ENCODE results near the gene CYB561D2. TPM values are rescaled to one million over a fixed set of nuclear protein-coding genes. Genes with fewer than 3 reads are reported as not detected.

The CYB561D2 gene
- total RNA-seq, 1 experiment from 2014 or later = 20.0 TPM

DNA sequence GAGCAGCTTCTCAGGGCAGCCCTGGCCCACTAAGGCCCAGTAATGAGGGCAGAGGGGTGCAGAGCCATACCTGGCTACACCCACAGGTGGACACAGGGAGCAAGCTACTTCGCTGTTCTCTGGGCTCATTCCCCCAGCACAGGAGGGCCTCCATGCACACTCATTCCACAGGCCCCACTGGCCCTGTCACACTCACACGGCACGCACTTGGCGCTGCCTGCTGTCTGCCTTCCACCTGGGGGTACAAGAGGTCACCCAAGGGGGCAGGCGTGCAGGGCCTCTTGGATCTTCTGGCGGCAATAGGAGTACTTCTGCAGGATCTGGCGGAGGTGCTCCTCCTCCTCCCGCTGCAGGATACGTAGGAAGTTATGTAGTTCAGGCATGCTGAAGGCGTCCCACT is 20.3 kb upstream of the CYB561D2 start:
- Histone ChIP-seq H3K36me3 (replicated peaks; ENCODE audit: control insufficient read depth, insufficient read depth, low read length) (peaks cover 27% of the 10 kb centered on the region), H3K4me3 (ENCODE audit: insufficient read depth, low read depth, low read length) (no peak overlapping the region), H3K27me3 (ENCODE audit: control insufficient read depth, insufficient read depth, low read length) (no peaks in the 10 kb centered on the region)
- DNase-seq = no peak

DNA sequence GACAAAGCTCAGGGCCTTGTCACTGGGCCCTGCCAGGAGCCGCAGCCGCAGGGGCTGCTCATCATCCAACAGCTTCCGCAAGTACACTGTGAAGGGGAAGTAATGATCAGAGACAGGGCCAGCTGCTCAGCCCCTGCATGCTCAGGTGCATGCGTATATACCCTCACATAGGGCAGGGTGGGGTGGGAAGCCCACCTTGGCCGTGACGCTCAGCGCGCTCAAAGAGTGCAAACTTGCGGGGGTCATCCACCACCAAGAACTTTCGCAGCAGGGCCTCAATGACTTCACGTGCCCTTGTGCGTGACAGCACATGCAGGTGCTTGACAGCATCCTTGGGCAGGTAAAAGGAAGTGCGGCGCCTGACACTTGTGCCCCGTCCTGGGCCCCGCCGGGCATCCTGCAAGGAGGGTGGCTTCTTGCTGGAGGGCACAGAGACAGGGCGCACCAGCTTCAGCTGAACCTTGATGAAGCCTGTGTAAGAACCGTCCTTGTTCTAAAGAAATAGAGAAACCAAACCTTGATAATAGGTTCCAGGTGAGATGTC is 19.2 kb upstream of the CYB561D2 start:
- peaks cover 25% of the 10 kb centered on the region for H3K36me3 ChIP-seq (replicated peaks; ENCODE audit: control insufficient read depth, insufficient read depth, low read length)
- H3K27me3 ChIP-seq (ENCODE audit: control insufficient read depth, insufficient read depth, low read length) = no peaks in the 10 kb centered on the region
- DNase-seq = no peak
- H3K4me3 ChIP-seq (ENCODE audit: insufficient read depth, low read depth, low read length) = no peak overlapping the region

DNA sequence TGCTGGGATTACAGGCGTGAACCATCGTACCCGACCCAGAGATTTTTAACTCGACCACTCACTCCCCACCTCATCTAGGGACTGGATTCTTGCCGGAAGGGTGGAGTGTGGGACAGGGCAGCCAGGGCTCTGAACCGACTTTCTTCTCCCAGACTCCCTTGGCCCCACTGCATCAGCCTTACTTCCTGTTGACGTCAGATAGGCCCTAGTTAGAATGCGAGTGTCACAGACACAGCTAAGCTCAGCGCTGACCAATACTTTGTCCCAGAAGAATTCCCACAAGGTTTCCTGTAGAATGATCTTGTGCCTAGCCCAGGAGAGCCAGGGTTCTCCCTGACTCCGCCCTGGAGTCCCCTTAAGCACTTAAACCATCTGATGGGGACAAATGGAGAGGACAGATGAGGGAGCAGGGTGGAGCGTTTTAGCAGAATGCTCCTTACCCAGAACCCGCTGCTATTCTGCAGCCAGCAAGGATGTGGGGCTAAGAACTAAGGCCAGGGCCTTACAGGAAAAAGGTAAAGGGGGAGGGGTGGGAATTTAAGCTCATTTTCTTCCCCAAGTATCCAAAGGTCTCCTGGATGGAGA is 16.8 kb upstream of the CYB561D2 start:
- Histone ChIP-seq H3K36me3 (replicated peaks; ENCODE audit: control insufficient read depth, insufficient read depth, low read length) (peaks cover 25% of the 10 kb centered on the region), H3K4me3 (ENCODE audit: insufficient read depth, low read depth, low read length) (no peak overlapping the region), H3K27me3 (ENCODE audit: control insufficient read depth, insufficient read depth, low read length) (peaks cover 3% of the 10 kb centered on the region; the same call in 1 of the 2 replicates)
- DNase-seq = no peak

DNA sequence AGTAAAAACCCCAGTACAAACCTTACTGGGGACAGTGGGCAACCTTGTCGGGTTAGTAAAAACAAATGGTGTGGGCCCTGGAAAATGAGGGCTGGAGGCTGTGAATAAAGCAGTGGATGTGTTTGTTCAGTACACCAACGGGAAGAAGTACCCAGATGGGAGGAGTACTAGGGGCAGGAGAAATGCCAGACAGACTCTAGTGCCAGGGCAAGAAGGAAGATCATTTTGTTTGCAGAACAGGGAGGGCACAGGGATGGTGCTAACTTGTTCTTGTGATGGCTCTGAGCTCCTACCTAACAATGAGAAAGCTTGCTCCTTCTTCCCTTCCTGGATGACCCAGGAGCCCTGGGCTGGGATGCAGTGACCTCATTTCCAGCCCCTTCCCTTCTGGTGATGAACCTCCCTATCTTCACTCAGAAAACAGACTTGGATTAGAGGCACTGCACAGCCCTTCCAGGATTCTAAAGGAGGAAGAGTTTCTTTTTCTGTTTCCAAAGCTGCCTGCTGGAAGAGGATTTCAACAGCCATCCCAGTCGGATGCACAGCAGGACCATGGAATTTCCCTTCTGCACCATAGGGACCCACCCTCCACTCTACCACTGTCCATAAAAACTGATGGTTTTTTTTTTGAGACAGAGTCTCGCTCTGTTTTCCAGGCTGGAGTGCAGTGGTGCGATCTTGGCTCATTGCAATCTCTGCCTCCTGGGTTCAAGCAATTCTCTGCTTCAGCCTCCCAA is 16.2 kb upstream of the CYB561D2 start:
- Histone ChIP-seq H3K27me3 (ENCODE audit: control insufficient read depth, insufficient read depth, low read length) (peaks cover 5% of the 10 kb centered on the region), H3K4me3 (ENCODE audit: insufficient read depth, low read depth, low read length) (no peak overlapping the region), H3K36me3 (replicated peaks; ENCODE audit: control insufficient read depth, insufficient read depth, low read length) (peaks cover 25% of the 10 kb centered on the region)
- no peak for DNase-seq

DNA sequence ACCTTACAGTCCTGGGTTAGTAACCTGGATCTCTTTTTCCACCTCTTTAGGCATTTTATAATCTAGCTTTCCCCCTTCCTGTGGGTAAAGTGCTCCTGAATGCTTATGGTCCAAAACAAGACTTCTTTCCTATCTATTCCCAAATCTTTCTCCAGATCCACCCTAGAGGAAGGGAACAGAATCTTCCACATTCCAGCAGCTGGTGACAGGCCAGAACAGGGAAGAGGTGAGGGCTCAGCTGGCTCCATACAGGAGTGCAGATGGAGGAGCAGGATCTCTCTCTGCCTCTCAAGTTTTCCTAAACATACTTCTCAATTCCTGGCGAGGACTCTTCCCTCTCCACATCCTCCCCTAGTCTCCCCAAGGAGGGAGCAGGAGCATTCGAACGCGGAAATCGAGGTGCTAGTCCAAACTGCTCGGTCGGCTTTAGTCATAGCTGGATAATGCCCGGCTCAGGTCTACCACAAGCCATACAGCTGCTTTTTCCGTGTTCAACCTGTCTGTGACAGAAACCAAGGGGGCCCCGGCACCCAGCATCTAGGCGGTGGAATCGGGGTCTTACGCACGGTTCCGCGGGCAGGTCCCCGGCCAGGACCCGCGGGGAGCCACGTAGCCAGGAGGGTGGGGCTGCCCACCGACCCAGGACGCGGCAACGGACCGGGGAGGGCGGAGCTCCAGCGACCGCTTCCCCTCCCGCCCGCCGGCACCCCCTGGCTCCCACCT is 14.0 kb upstream of the CYB561D2 start:
- Histone ChIP-seq H3K4me3 (ENCODE audit: insufficient read depth, low read depth, low read length) (peak overlapping the region; percentile 98), H3K27me3 (ENCODE audit: control insufficient read depth, insufficient read depth, low read length) (peaks cover 26% of the 10 kb centered on the region), H3K36me3 (replicated peaks; ENCODE audit: control insufficient read depth, insufficient read depth, low read length) (peaks cover 9% of the 10 kb centered on the region)
- peak; percentile 93 for DNase-seq

DNA sequence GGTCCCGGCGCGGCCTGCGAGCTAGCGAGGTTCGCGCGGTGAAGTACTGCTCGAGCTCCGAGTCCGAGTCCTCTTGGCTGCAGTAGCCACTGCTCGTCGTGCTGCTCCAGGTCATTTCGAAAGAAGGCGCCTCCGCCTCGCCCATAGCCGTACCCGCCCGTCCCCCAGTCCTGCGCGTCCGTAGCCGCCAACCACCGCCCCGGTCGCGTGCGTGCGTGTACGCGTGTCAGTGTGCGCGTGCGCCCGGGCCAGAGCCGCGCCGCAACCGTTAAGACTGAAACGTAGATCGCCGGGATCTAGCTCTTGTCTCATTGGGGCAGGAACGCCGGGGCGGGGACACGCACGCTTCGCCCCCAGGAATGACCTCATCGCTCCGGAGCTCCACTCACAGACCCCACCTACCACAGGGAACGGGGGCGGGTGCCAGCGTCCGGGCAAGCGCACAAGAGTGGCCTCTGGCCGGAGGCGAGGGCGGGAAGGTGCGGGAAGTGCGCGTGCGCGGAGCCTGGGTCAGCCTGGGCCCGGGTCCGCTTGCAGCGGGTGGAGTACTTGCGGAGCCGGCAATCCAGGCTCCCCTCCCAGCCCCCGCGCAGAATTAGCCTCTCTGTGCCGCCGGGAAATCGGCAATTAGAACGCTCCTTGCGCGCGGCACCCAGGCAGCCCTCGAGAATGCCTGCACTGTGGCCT is 13.3 kb upstream of the CYB561D2 start:
- peaks cover 29% of the 10 kb centered on the region for H3K27me3 ChIP-seq (ENCODE audit: control insufficient read depth, insufficient read depth, low read length)
- peaks cover 4% of the 10 kb centered on the region for H3K36me3 ChIP-seq (replicated peaks; ENCODE audit: control insufficient read depth, insufficient read depth, low read length)
- peak overlapping the region; percentile 98 for H3K4me3 ChIP-seq (ENCODE audit: insufficient read depth, low read depth, low read length)
- DNase-seq = peak; percentile 100

DNA sequence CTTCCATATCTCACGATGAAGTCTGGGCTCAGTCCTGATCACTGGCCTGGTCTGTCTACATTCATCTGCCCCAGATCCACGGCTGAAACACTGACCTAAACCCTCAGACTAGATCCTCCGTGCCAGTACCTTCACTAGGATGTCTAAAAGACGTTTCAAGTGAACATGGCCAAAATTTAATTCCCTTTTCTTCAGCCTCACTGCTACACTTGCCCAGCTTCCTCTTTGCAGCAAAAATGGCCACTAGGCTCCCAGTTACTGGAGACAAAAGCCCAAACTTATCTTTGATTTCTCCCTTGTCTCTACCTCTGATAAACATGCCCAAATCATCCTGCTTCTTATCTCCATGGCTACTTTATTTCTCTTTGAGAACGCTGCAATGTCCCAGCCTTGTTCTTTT is 11.7 kb upstream of the CYB561D2 start:
- no peak overlapping the region for H3K4me3 ChIP-seq (ENCODE audit: insufficient read depth, low read depth, low read length)
- peaks cover 38% of the 10 kb centered on the region for H3K27me3 ChIP-seq (ENCODE audit: control insufficient read depth, insufficient read depth, low read length)
- peaks cover 4% of the 10 kb centered on the region for H3K36me3 ChIP-seq (replicated peaks; ENCODE audit: control insufficient read depth, insufficient read depth, low read length)
- no peak for DNase-seq

DNA sequence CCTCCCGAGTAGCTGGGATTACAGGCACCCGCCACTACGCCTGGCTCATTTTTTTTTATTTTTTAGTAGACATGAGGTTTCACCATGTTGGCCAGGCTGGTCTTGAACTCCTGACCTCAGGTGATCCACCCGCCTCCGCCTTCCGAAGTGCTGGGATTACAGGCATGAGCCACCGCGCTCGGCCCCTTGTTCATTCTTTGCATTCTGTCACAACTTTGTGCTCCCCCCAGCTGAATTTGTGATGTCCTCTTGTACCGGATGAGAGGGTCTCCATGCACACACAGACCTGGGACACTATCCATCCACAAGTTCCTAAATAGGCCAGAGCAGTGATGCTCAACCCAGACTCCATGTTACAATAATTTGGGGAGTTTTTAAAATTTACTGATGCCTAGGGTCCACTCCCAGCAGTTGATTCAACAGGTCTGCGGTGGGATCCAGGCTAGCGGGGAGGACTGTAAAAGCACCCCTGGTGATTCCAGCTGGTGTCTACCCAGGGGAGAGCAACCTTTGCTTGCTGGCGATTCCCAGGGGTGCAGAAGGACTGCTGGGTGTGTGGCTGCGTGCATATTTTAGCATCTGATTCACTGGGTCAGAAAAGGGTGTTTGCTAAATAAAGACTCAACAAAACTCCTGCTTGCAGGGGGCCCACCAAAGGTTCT is 11.0 kb upstream of the CYB561D2 start:
- DNase-seq = no peak
- Histone ChIP-seq H3K27me3 (ENCODE audit: control insufficient read depth, insufficient read depth, low read length) (peaks cover 39% of the 10 kb centered on the region), H3K4me3 (ENCODE audit: insufficient read depth, low read depth, low read length) (no peak overlapping the region), H3K36me3 (replicated peaks; ENCODE audit: control insufficient read depth, insufficient read depth, low read length) (no peaks in the 10 kb centered on the region; the same call in 1 of the 2 replicates)

DNA sequence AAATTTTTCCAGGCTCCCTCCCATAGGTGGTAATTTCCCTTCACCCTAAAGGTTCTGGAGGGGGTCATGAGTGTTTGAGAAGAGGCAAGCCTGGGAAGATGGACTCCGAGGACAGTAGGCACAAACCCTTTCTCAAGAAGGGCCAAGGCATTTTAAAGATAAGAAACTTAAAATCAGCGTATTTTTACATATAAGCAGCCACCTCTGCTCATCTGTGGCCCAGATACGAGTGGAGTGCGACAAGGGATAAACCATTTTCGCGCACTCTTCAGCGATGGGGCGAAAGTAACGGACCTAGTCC is 10.6 kb upstream of the CYB561D2 start:
- H3K4me3 ChIP-seq (ENCODE audit: insufficient read depth, low read depth, low read length) = peak overlapping the region; percentile 58
- H3K36me3 ChIP-seq (replicated peaks; ENCODE audit: control insufficient read depth, insufficient read depth, low read length) = no peaks in the 10 kb centered on the region
- H3K27me3 ChIP-seq (ENCODE audit: control insufficient read depth, insufficient read depth, low read length) = peaks cover 43% of the 10 kb centered on the region
- DNase-seq = no peak

DNA sequence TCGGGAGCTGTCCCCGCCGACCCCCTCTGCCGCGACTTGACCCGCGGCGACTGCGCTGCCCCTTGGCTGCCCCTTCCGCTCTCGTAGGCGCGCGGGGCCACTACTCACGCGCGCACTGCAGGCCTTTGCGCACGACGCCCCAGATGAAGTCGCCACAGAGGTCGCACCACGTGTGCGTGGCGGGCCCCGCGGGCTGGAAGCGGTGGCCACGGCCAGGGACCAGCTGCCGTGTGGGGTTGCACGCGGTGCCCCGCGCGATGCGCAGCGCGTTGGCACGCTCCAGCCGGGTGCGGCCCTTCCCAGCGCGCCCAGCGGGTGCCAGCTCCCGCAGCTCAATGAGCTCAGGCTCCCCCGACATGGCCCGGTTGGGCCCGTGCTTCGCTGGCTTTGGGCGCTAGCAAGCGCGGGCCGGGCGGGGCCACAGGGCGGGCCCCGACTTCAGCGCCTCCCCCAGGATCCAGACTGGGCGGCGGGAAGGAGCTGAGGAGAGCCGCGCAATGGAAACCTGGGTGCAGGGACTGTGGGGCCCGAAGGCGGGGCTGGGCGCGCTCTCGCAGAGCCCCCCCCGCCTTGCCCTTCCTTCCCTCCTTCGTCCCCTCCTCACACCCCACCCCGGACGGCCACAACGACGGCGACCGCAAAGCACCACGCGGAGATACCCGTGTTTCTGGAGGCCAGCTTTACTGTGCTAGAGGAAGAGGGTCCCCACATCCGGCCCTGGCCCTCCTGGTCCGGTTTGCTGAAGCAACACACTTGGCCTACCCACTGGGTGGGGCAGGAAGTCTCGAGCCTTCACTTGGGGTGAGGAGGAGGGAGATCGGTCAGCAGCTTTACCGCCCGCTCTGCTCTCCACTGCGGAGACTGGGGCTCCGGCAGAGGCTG is 10.0 kb upstream of the CYB561D2 start, which contains the start of gene RASSF1:
Gene RASSF1 (minus strand): TSS at position 389 of the 882 bp plus-strand sequence. CDS start 31 bp downstream, at position 358.
- H3K4me3 ChIP-seq (ENCODE audit: insufficient read depth, low read depth, low read length) = peak within 1 kb of the TSS; percentile 58
- H3K27me3 ChIP-seq (ENCODE audit: control insufficient read depth, insufficient read depth, low read length) = peaks cover 47% of the 10 kb centered on the region
- no peaks in the 10 kb centered on the region for H3K36me3 ChIP-seq (replicated peaks; ENCODE audit: control insufficient read depth, insufficient read depth, low read length)
- DNase-seq = peak; percentile 91

DNA sequence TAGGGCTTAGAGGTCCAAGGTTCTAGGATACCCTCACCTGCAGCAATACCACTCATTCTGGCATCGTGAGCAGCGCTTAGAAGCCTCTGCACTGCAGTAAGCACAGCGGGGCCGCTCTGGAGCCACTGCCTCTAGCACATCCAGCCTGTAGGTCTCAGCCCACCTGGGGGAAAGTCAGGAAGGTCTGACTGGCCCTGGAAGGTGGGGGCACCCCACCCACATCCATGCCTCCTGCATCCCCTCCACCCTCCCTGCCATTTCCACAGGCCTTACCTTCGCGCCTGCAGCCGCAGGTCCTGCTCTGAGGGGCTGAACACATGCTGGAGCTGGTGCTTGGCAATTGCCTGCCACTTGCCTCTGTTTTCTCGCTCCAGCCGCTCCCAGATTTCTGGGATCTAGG is 9.1 kb upstream of the CYB561D2 start:
- H3K36me3 ChIP-seq (replicated peaks; ENCODE audit: control insufficient read depth, insufficient read depth, low read length) = no peaks in the 10 kb centered on the region
- H3K27me3 ChIP-seq (ENCODE audit: control insufficient read depth, insufficient read depth, low read length) = peaks cover 53% of the 10 kb centered on the region
- H3K4me3 ChIP-seq (ENCODE audit: insufficient read depth, low read depth, low read length) = no peak overlapping the region
- peak; percentile 56 for DNase-seq

DNA sequence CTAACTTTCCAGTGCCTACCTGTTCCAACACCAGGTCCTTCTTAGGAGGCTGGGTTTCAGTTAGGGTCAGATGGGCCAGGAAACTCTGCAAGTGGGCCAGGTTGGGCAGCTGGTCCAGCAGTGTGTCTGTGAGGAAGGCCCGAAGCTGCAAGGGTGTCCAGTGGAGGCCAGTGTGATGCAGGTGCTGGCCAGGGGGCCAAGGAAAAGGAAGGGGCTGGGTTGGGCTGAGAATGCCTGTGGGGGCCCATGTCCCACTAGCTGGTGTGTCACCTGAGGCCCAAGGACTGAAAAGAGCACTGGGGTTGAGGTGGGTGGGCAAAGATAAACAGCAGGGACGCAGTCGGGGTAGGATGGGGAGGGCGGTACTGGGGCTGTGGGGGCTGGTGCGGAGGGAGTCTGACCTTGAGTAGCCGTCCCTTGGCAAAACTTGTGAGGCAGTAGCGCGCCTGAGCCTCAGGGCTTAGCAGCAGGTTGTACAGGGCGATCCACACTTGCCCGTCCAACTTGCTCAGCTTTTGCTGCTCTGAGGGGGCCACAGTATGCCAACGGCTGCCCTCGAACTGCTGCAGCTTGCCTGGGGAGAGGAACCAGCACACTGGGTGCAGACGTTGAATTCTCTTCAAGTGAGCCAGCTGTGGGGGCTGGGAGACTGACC is 8.5 kb upstream of the CYB561D2 start:
- Histone ChIP-seq H3K36me3 (replicated peaks; ENCODE audit: control insufficient read depth, insufficient read depth, low read length) (no peaks in the 10 kb centered on the region), H3K27me3 (ENCODE audit: control insufficient read depth, insufficient read depth, low read length) (peaks cover 53% of the 10 kb centered on the region), H3K4me3 (ENCODE audit: insufficient read depth, low read depth, low read length) (no peak overlapping the region)
- no peak for DNase-seq

Data from H7 (cell line).